OCI-LY7 (cell line): ENCODE results near the gene NECAB2. TPM values are rescaled to one million over a fixed set of nuclear protein-coding genes. Genes with fewer than 3 reads are reported as not detected.

ENCODE experiments used
- BruUV-seq: library from RNA; stranded (reverse); fragments of 400-500 nt; replicated peaks from 2 replicates; lab custom pipeline; 2021; lab: Mats Ljungman, UMichigan
- CTCF ChIA-PET: fragments of 300-600 bp; sonication (Branson Sonifier 250); formaldehyde crosslinking; loops from one replicate; lab custom pipeline; 2022; ENCODE audit warnings: antibody characterized with exemption; ENCODE audit not compliant: unreplicated experiment; lab: Charles Lee
- POLR2A ChIA-PET: fragments of 300-600 bp; sonication (Branson Sonifier 250); formaldehyde crosslinking; loops from one replicate; lab custom pipeline; 2022; ENCODE audit warnings: antibody characterized with exemption; lab: Charles Lee
- DNase-seq: peaks from one replicate; pipeline ENCODE4 v3.0.0-alpha.2; 2015; ENCODE audit warnings: low spot score
- H2AFZ ChIP-seq: fragments of 200-600 bp; sonication (generic), shearing (Covaris generic); 2 replicates; pipeline ENCODE4 v1.6.1; 2014; ENCODE audit warnings: mild to moderate bottlenecking, antibody characterized with exemption, low read length, moderate library complexity
- H3K27ac ChIP-seq: fragments of 200-600 bp; sonication (generic); 2 replicates; pipeline ENCODE4 v1.5.1; 2014; ENCODE audit warnings: mixed run types, low read depth, mild to moderate bottlenecking, moderate library complexity, low read length, inconsistent platforms; ENCODE audit not compliant: poor library complexity, severe bottlenecking
- H3K36me3 ChIP-seq: fragments of 200-600 bp; sonication (generic); 2 replicates; pipeline ENCODE4 v1.6.1; 2014; ENCODE audit warnings: mild to moderate bottlenecking, antibody characterized with exemption, low read length, moderate library complexity, mixed read lengths; ENCODE audit not compliant: insufficient read depth
- H3K4me1 ChIP-seq: fragments of 200-600 bp; sonication (generic); 2 replicates; pipeline ENCODE4 v1.5.1; 2014; ENCODE audit warnings: mild to moderate bottlenecking, low read length; ENCODE audit not compliant: insufficient read depth, poor library complexity, severe bottlenecking
- H3K4me2 ChIP-seq: fragments of 200-600 bp; sonication (generic); 2 replicates; pipeline ENCODE4 v1.6.1; 2014; ENCODE audit warnings: mild to moderate bottlenecking, low read length
- H3K4me3 ChIP-seq: fragments of 200-600 bp; sonication (generic); 2 replicates; pipeline ENCODE4 v1.5.1; 2014; ENCODE audit warnings: mild to moderate bottlenecking, low read depth, low read length; ENCODE audit not compliant: poor library complexity, severe bottlenecking
- H3K79me2 ChIP-seq: fragments of 200-600 bp; sonication (generic); 2 replicates; pipeline ENCODE4 v1.6.1; 2016; ENCODE audit warnings: low read depth, mild to moderate bottlenecking, low read length, moderate library complexity, mixed read lengths; ENCODE audit not compliant: insufficient read depth
- H3K9me2 ChIP-seq: fragments of 200-600 bp; sonication (generic); 2 replicates; pipeline ENCODE4 v1.6.1; 2016; ENCODE audit warnings: mild to moderate bottlenecking, low read length, mixed read lengths; ENCODE audit not compliant: insufficient read depth
- H3K9me3 ChIP-seq: fragments of 200-600 bp; sonication (generic); 2 replicates; pipeline ENCODE4 v1.6.1; 2014; ENCODE audit warnings: mild to moderate bottlenecking, mixed run types, low read length, mixed read lengths
- H4K20me1 ChIP-seq: fragments of 200-600 bp; sonication (generic); 2 replicates; pipeline ENCODE4 v1.6.1; 2014; ENCODE audit warnings: mild to moderate bottlenecking, antibody characterized with exemption, low read length, moderate library complexity, mixed read lengths; ENCODE audit not compliant: insufficient read depth
- EZH2phosphoT487 ChIP-seq: fragments of 200-600 bp; sonication (generic); IDR thresholded peaks from 2 replicates; pipeline ENCODE4 v1.6.1; 2018; ENCODE audit warnings: low read depth, borderline replicate concordance, mild to moderate bottlenecking, mixed run types, antibody characterized with exemption, low read length, moderate library complexity, mixed read lengths
- intact Hi-C: fragments of 100-400 bp; cut with micrococcal nuclease; formaldehyde crosslinking; loops from one replicate; pipeline ENCODE4 v1.10.0; 2022; ENCODE audit not compliant: unreplicated experiment
- total RNA-seq, 2 experiments: library from RNA; depleted of rRNA in 1 of 2; stranded (reverse); fragments of >200 nt in 1 of 2; shearing (Covaris generic) in 1 of 2; gene quantifications; 2 replicates each; pipeline ENCODE4 v1.2.3, GENCODE V29; 2014 to 2022
- TF ChIP-seq, protein P1 (sequence below): fragments of 200-600 bp; sonication (generic); conservative IDR thresholded peaks from 2 replicates; pipeline ENCODE4 v1.5.1; 2014; ENCODE audit warnings: mild to moderate bottlenecking, antibody characterized with exemption, low read length, moderate library complexity, mixed read lengths

The NECAB2 gene
- total RNA-seq, 2 experiments from 2014 or later, result not detected

DNA sequence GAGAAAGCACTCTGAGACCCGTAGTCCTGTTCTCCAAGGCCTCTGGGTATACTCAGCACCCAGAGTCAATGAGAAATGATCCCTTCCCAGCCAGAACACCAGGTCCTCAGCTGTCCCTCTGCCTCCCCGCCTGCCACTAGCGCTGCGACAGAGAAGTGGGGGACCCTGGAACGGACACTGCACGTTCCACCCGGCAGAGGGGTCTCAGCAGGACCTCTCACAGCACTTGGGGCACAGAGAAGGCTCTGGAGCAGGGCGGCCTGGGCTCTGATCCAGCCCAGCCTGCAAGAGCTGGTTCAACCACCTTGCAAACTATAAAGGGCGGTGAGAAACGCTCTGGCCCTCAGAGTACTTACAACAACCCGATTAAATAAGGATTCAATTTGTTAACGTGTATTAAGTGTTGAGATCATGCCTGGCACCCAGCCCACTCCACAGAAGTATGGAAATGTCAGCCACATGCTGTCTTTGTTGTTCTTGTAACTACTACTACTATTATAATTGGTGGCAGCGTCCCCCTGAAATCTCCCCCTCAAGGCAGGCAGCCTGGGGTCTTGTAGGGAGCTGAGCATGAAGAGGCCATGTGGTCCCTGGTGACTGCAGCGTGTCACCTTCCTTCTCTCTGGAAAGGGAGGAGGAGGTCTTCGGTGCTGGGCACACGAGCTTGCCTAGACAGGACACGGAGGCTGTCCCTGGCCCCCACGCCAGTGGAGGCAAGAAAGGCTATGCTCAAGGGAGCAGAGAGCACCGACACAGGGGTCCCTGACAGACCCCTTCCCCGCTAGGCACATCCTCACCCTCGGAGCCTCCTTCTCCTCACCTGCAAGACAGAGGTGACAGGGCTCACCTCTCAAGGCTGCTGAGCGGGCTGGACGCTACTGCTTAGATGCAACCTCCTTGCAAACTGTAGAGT lies 12.6 kb upstream of the NECAB2 start:
- Histone ChIP-seq H3K9me3 (no peaks in the 10 kb centered on the region), H3K9me2 (no peaks in the 10 kb centered on the region), H3K36me3 (no peaks in the 10 kb centered on the region), H3K4me1 (peaks cover 8% of the 10 kb centered on the region), H3K27ac (no peak overlapping the region), H3K4me3 (no peak overlapping the region), H4K20me1 (no peaks in the 10 kb centered on the region), H3K4me2 (no peak overlapping the region), H3K79me2 (no peaks in the 10 kb centered on the region), H2AFZ (no peak overlapping the region)
- TF ChIP-seq, protein P1, sequence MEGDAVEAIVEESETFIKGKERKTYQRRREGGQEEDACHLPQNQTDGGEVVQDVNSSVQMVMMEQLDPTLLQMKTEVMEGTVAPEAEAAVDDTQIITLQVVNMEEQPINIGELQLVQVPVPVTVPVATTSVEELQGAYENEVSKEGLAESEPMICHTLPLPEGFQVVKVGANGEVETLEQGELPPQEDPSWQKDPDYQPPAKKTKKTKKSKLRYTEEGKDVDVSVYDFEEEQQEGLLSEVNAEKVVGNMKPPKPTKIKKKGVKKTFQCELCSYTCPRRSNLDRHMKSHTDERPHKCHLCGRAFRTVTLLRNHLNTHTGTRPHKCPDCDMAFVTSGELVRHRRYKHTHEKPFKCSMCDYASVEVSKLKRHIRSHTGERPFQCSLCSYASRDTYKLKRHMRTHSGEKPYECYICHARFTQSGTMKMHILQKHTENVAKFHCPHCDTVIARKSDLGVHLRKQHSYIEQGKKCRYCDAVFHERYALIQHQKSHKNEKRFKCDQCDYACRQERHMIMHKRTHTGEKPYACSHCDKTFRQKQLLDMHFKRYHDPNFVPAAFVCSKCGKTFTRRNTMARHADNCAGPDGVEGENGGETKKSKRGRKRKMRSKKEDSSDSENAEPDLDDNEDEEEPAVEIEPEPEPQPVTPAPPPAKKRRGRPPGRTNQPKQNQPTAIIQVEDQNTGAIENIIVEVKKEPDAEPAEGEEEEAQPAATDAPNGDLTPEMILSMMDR, result no peak
- no peak for TF ChIP-seq EZH2phosphoT487
- intact Hi-C loops, result loop anchor here (1.0 to 10.0 kb wide), 4 partner anchors 89 to 219 kb away; no protein-coding TSS in a partner anchor
- CTCF ChIA-PET, result no interaction called here
- DNase-seq, result no peak
- POLR2A ChIA-PET, result no interaction called here
- BruUV-seq, result no TSS peak

DNA sequence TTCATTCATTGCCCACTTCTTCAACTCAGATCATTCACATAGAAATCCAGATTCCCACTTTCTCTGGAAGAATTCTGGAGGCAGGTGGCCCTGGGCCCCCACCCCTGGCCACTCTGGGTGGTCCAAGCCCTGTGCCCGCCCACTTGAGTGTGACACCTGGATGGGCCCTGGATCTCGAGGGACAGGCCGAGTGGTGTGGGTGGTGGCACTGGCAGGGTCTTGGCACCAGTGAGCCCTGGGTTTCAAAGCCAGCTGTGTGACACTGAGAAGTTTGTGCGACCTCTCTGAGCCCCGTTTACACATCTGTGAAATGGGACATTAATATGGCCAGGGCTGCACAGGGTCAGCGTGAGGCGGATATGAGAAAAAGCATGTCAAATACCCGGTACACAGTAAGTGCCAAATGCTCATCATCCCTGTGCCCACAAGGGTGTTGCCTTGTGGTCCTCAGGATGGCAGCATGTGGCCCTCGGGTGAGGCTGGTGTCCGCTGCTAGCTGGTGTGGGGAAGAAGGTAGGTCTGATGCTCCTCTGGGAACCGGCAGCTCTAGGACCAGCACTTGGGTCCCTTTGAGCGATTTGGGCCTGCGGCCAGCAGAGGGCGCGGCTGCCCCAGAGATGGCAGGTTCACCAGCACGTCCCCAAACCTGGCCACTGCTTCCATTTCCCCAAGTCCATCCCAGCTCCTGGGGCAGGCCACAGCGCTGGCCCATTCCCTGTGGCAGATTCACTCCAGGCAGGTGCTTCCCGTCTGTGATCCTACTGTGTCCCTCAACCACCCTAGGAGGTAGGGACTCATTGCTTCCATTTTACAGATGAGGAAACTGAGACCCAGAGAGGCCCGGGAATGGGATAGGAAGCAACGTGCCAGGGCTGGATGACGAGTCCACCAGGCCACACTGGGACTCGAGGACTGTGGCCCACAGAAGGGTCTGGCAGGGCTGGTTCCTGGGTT lies 11.4 kb upstream of the NECAB2 start:
- Histone ChIP-seq H3K4me3 (no peak overlapping the region), H3K4me2 (no peak overlapping the region), H3K36me3 (no peaks in the 10 kb centered on the region), H4K20me1 (no peaks in the 10 kb centered on the region), H3K9me2 (no peaks in the 10 kb centered on the region), H3K4me1 (peaks cover 8% of the 10 kb centered on the region), H3K79me2 (no peaks in the 10 kb centered on the region), H3K9me3 (no peaks in the 10 kb centered on the region), H3K27ac (no peak overlapping the region), H2AFZ (no peak overlapping the region)
- POLR2A ChIA-PET, result no interaction called here
- CTCF ChIA-PET, result no interaction called here
- BruUV-seq, result no TSS peak
- intact Hi-C loops, result loop anchor here (1.0 to 10.0 kb wide), 4 partner anchors 88 to 218 kb away; no protein-coding TSS in a partner anchor
- TF ChIP-seq, protein P1, result peak; percentile 90
- no peak for TF ChIP-seq EZH2phosphoT487
- DNase-seq, result peak; percentile 74
